Activated B cell treated with CpG ODN at 0.5 μM for 24 hours (primary cell): Measurements from ENCODE around the gene HDDC2. TPM values are rescaled to one million over a fixed set of nuclear protein-coding genes. Genes with fewer than 3 reads are reported as not detected.
A peak's percentile ranks its signal among the peaks of the same experiment; 100 is the strongest.

Experiments
- ATAC-seq: fragments of 200-7000 bp; cut with Tn5 transposase; one replicate; pipeline ENCODE4 v1.10.0; 2021; ENCODE audit warnings: low read depth, mild to moderate bottlenecking, moderate library complexity
- CTCF ChIA-PET: fragments of 350-600 bp; sonication (Branson Sonifier 250); formaldehyde crosslinking; loops from one replicate; lab custom pipeline; 2021; ENCODE audit warnings: antibody characterized with exemption; lab: Charles Lee
- POLR2A ChIA-PET: fragments of 350-600 bp; sonication (Branson Sonifier 250); formaldehyde crosslinking; loops from one replicate; lab custom pipeline; 2021; ENCODE audit warnings: antibody characterized with exemption; lab: Charles Lee
- DNase-seq: peaks from one replicate; pipeline ENCODE4 v3.0.0; 2022
- H3K27ac Mint-ChIP-seq: one replicate; pipeline ENCODE4 v1.8.0; 2020; ENCODE audit warnings: mixed read lengths
- H3K27me3 Mint-ChIP-seq: one replicate; pipeline ENCODE4 v1.8.0; 2021; ENCODE audit warnings: mixed read lengths
- H3K36me3 Mint-ChIP-seq: one replicate; pipeline ENCODE4 v1.8.0; 2021; ENCODE audit warnings: low read depth, mixed read lengths
- H3K4me1 Mint-ChIP-seq: one replicate; pipeline ENCODE4 v1.8.0; 2021; ENCODE audit warnings: mixed read lengths
- H3K4me3 Mint-ChIP-seq: one replicate; pipeline ENCODE4 v1.8.0; 2020; ENCODE audit warnings: mild to moderate bottlenecking, mixed read lengths
- H3K9me3 Mint-ChIP-seq: one replicate; pipeline ENCODE4 v1.8.0; 2020; ENCODE audit warnings: mixed read lengths
- CTCF ChIP-seq: fragments of 200-600 bp; IDR thresholded peaks from one replicate; pipeline ENCODE4 v1.8.0; 2022; ENCODE audit warnings: antibody characterized with exemption, mild to moderate bottlenecking
- intact Hi-C: fragments of 100-400 bp; cut with micrococcal nuclease; formaldehyde crosslinking; loops from one replicate; pipeline ENCODE4 v1.15.1; 2024
- total RNA-seq: library from RNA; stranded (reverse); gene quantifications from 2 replicates; pipeline ENCODE4 v1.2.3, GENCODE V29; 2022

The HDDC2 gene
- total RNA-seq = 53.1 and 55.8 TPM in 2 replicates

- intact Hi-C loops = loop anchor here (1.0 to 5.0 kb wide), 3 partner anchors 448 to 1966 kb away; partner anchors contain the start of genes HEY2, HINT3 and RNF146
- Mint-ChIP-seq H3K27ac (peak within 1 kb of the TSS; percentile 78), H3K36me3 (peaks cover 36% of the 10 kb centered on the region), H3K9me3 (no peaks in the 10 kb centered on the region), H3K4me3 (peak within 1 kb of the TSS; percentile 89), H3K4me1 (peaks cover 38% of the 10 kb centered on the region), H3K27me3 (peaks cover 14% of the 10 kb centered on the region)
- ChIA-PET CTCF (interaction anchor here (1.1 to 2.6 kb wide), 4 partner anchors 10 to 655 kb away, joined by 5 to 14 read pairs (median 8); partner anchors contain the start of gene HINT3), POLR2A (interaction anchor here (0.5 to 2.6 kb wide), 9 partner anchors 109 to 1520 kb away, joined by 3 to 15 read pairs (median 4); partner anchors contain the start of genes HINT3, NCOA7 and TRMT11)
- DNase-seq (peak; percentile 53), ATAC-seq (peak; percentile 78)
- TF ChIP-seq CTCF = no peak
These were observed at the start of gene HDDC2 for GRCh38 chr6:125301435-125302391. Gene HDDC2 (minus strand): TSS chr6:125301967. CDS start chr6:125301932, 35 bp downstream.

- no peaks in the 10 kb centered on the region for H3K9me3 Mint-ChIP-seq
- intact Hi-C loops = loop anchor here (2.0 to 5.0 kb wide), 3 partner anchors 35 to 1995 kb away; partner anchors contain the start of gene ECHDC1
- H3K27me3 Mint-ChIP-seq = no peaks in the 10 kb centered on the region
- peak overlapping the region; percentile 13 for H3K4me3 Mint-ChIP-seq
- TF ChIP-seq CTCF = no peak
- H3K36me3 Mint-ChIP-seq = no peaks in the 10 kb centered on the region
- ChIA-PET CTCF (interaction anchor here (0.6 to 1.5 kb wide), 4 partner anchors 33 to 406 kb away, joined by 3 to 5 read pairs (median 4); no protein-coding TSS in a partner anchor), POLR2A (interaction anchor here (1.2 to 1.6 kb wide), 2 partner anchors 402 to 639 kb away, joined by 4 to 5 read pairs; partner anchors contain the start of genes HEY2 and TRMT11)
- peak overlapping the region; percentile 62 for H3K27ac Mint-ChIP-seq
- ATAC-seq (peak; percentile 71), DNase-seq (no peak)
- H3K4me1 Mint-ChIP-seq = peaks cover 4% of the 10 kb centered on the region
These were observed 45.3 kb upstream of the HDDC2 start for GRCh38 chr6:125346926-125347563.

GRCh38 chr6:125346201-125346925, 44.6 kb upstream of the HDDC2 start:
- Mint-ChIP-seq H3K27me3 (no peaks in the 10 kb centered on the region), H3K9me3 (no peaks in the 10 kb centered on the region), H3K4me3 (no peak overlapping the region), H3K4me1 (peaks cover 4% of the 10 kb centered on the region), H3K27ac (no peak overlapping the region), H3K36me3 (no peaks in the 10 kb centered on the region)
- DNase-seq (no peak), ATAC-seq (peak; percentile 78)
- intact Hi-C loops = loop anchor here (2.0 to 5.0 kb wide), 3 partner anchors 34 to 1996 kb away; partner anchors contain the start of gene ECHDC1
- no peak for TF ChIP-seq CTCF
- CTCF ChIA-PET = interaction anchor here (0.6 to 1.5 kb wide), 3 partner anchors 32 to 407 kb away, joined by 3 to 5 read pairs (median 4); no protein-coding TSS in a partner anchor
- POLR2A ChIA-PET = interaction anchor here (0.7 to 1.6 kb wide), 3 partner anchors 18 to 640 kb away, joined by 3 to 5 read pairs (median 4); partner anchors contain the start of genes HEY2 and TRMT11

- DNase-seq (no peak), ATAC-seq (no peak)
- Mint-ChIP-seq H3K4me3 (no peak overlapping the region), H3K36me3 (no peaks in the 10 kb centered on the region), H3K9me3 (no peaks in the 10 kb centered on the region), H3K27me3 (peaks cover 5% of the 10 kb centered on the region), H3K27ac (no peak overlapping the region), H3K4me1 (no peaks in the 10 kb centered on the region)
- ChIA-PET POLR2A (no interaction called here), CTCF (no interaction called here)
- TF ChIP-seq CTCF = no peak
- intact Hi-C loops = no loop called here
These were observed 39.7 kb upstream of the HDDC2 start for GRCh38 chr6:125341460-125341859.
